Vagina (tissue), 2 donors: ENCODE results near the gene PCIF1. TPM values are rescaled to one million over a fixed set of nuclear protein-coding genes. Genes with fewer than 3 reads are reported as not detected.
A peak's percentile ranks its signal among the peaks of the same experiment; 100 is the strongest.

Experiments
- DNase-seq, 2 donors: peaks; one replicate each; pipeline ENCODE4 v3.0.0-alpha.2; 2017; ENCODE audit errors: extremely low spot score in 2 of 2
- H3K27ac ChIP-seq: fragments of 200-600 bp; sonication (generic); one replicate; pipeline ENCODE4 v1.5.1; 2019
- H3K27me3 ChIP-seq: fragments of 200-600 bp; sonication (generic); one replicate; pipeline ENCODE4 v1.5.1; 2019
- H3K36me3 ChIP-seq, 2 donors: fragments of 200-600 bp; sonication (generic); one replicate each; pipeline ENCODE4 v1.5.1; 2017 to 2019
- H3K4me1 ChIP-seq: fragments of 200-600 bp; sonication (generic); one replicate; pipeline ENCODE4 v1.5.1; 2019
- H3K4me3 ChIP-seq, 2 donors: fragments of 200-600 bp; sonication (generic); 1 replicate in 1 of 2; 2 replicates in 1 of 2; pipeline ENCODE4 v1.5.1; 2016 to 2019
- H3K9me3 ChIP-seq: fragments of 200-600 bp; sonication (generic); one replicate; pipeline ENCODE4 v1.5.1; 2019
- POLR2A ChIP-seq, 2 donors: fragments of 450-650 bp; IDR thresholded peaks; one replicate each; pipeline ENCODE4 v1.6.1; 2017; ENCODE audit warnings: antibody characterized with exemption in 2 of 2, mild to moderate bottlenecking in 2 of 2, moderate library complexity in 2 of 2
- POLR2AphosphoS5 ChIP-seq, 2 donors: sonication (generic); formaldehyde crosslinking; IDR thresholded peaks; one replicate each; pipeline ENCODE4 v1.9.0; 2017; ENCODE audit warnings: antibody characterized with exemption in 2 of 2, mild to moderate bottlenecking in 2 of 2, low read depth in 1 of 2; ENCODE audit not compliant: insufficient read depth in 1 of 2
- intact Hi-C: fragments of 100-400 bp; cut with DNase I; formaldehyde crosslinking; loops from one replicate; pipeline ENCODE4 v1.15.1; 2023
- total RNA-seq: library from RNA; depleted of rRNA; stranded (reverse); fragments of >200 nt; gene quantifications from one replicate; pipeline ENCODE4 v1.2.3, GENCODE V29; 2016
- TF ChIP-seq, protein P1 (sequence below), 3 experiments: fragments of 450-650 bp in 2 of 3; fragments of 200-600 bp in 1 of 3; sonication (generic) in 1 of 3; IDR thresholded peaks; one replicate each; pipeline ENCODE4 v1.5.1; 2017 to 2019; ENCODE audit warnings: antibody characterized with exemption in 3 of 3, mild to moderate bottlenecking in 2 of 3, moderate library complexity in 2 of 3

PCIF1 gene
- total RNA-seq, 1 donor from 2014 or later: 36.6 TPM

DNA sequence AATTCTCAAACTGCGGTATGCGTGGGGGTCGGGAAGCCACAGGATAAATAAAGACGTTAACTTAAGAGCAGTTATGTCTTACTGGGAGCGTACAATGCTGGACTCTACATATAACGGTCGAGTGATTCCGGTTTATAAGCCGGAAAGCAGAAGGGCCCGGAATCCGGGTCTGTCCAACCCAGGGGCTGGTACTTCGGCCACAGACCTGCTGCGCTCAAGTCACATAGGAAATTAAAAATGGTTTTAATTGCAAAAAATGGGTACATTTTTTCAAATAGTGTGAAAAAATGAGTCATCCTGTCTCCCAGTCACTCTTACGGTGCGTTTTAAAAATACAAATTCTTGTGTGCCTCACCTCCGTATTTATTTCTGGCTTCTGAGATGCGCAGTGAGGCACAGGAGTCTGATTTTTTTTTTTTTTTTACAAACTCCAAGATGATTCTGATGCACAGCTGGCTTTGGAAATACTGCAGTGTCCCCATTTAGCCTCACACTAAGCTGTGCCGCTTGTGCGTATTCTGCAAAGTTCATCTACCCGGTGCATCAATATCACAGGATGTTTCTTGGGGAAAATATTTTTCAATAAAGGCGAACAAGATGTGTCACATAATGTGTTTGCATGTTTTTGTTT, 1.0 kb downstream of the PCIF1 start:
- Histone ChIP-seq H3K4me1 (peaks cover 30% of the 10 kb centered on the region), H3K27me3 (no peaks in the 10 kb centered on the region), H3K36me3 (peaks cover 0 to 34% of the 10 kb centered on the region in 2 donors), H3K27ac (peak overlapping the region; percentile 100), H3K9me3 (no peaks in the 10 kb centered on the region), H3K4me3 (peak overlapping the region; percentile 74 to 94)
- DNase-seq: no peak
- intact Hi-C loops: loop anchor here (2.0 kb wide), 1 partner anchor 45 kb away; the partner anchor contains the start of genes CTSA and NEURL2
- no peak for TF ChIP-seq POLR2AphosphoS5 (IDR thresholded peaks at IDR 0.05; ENCODE audit: insufficient read depth in 1 of 2, low read depth in 1 of 2)
- TF ChIP-seq, protein P1, sequence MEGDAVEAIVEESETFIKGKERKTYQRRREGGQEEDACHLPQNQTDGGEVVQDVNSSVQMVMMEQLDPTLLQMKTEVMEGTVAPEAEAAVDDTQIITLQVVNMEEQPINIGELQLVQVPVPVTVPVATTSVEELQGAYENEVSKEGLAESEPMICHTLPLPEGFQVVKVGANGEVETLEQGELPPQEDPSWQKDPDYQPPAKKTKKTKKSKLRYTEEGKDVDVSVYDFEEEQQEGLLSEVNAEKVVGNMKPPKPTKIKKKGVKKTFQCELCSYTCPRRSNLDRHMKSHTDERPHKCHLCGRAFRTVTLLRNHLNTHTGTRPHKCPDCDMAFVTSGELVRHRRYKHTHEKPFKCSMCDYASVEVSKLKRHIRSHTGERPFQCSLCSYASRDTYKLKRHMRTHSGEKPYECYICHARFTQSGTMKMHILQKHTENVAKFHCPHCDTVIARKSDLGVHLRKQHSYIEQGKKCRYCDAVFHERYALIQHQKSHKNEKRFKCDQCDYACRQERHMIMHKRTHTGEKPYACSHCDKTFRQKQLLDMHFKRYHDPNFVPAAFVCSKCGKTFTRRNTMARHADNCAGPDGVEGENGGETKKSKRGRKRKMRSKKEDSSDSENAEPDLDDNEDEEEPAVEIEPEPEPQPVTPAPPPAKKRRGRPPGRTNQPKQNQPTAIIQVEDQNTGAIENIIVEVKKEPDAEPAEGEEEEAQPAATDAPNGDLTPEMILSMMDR (IDR thresholded peaks at IDR 0.05): no peak
- TF ChIP-seq POLR2A (IDR thresholded peaks at IDR 0.05): peak in 1 of 2 donors; percentile 66

- DNase-seq: no peak
- Histone ChIP-seq H3K4me3 (no peak overlapping the region), H3K27ac (no peak overlapping the region), H3K36me3 (peaks cover 4 to 53% of the 10 kb centered on the region in 2 donors), H3K4me1 (peaks cover 30% of the 10 kb centered on the region), H3K9me3 (no peaks in the 10 kb centered on the region), H3K27me3 (no peaks in the 10 kb centered on the region)
- intact Hi-C loops: no loop called here
- TF ChIP-seq, protein P1 (IDR thresholded peaks at IDR 0.05): no peak
- TF ChIP-seq POLR2AphosphoS5 (IDR thresholded peaks at IDR 0.05; ENCODE audit: insufficient read depth in 1 of 2, low read depth in 1 of 2) (no peak), POLR2A (IDR thresholded peaks at IDR 0.05) (no peak)
These were observed 3.3 kb downstream of the PCIF1 start for GRCh38 chr20:45937765-45938164.

- H3K27me3 ChIP-seq: no peaks in the 10 kb centered on the region
- no peak for TF ChIP-seq POLR2A (IDR thresholded peaks at IDR 0.05)
- no peak for TF ChIP-seq POLR2AphosphoS5 (IDR thresholded peaks at IDR 0.05; ENCODE audit: insufficient read depth in 1 of 2, low read depth in 1 of 2)
- TF ChIP-seq, protein P1 (IDR thresholded peaks at IDR 0.05): no peak
- peaks cover 20% of the 10 kb centered on the region for H3K4me1 ChIP-seq
- intact Hi-C loops: no loop called here
- H3K9me3 ChIP-seq: no peaks in the 10 kb centered on the region
- no peak overlapping the region for H3K4me3 ChIP-seq
- H3K27ac ChIP-seq: no peak overlapping the region
- no peak for DNase-seq
- H3K36me3 ChIP-seq: peaks cover 8 to 64% of the 10 kb centered on the region in 2 donors
These were observed 4.4 kb downstream of the PCIF1 start for GRCh38 chr20:45938727-45939438.

- H3K9me3 ChIP-seq: no peaks in the 10 kb centered on the region
- DNase-seq: no peak
- peaks cover 18% of the 10 kb centered on the region for H3K4me1 ChIP-seq
- intact Hi-C loops: no loop called here
- H3K27ac ChIP-seq: no peak overlapping the region
- H3K36me3 ChIP-seq: peaks cover 8 to 76% of the 10 kb centered on the region in 2 donors
- TF ChIP-seq POLR2AphosphoS5 (IDR thresholded peaks at IDR 0.05; ENCODE audit: insufficient read depth in 1 of 2, low read depth in 1 of 2): no peak
- TF ChIP-seq, protein P1 (IDR thresholded peaks at IDR 0.05): no peak
- H3K27me3 ChIP-seq: no peaks in the 10 kb centered on the region
- no peak overlapping the region for H3K4me3 ChIP-seq
These were observed 5.6 kb downstream of the PCIF1 start for GRCh38 chr20:45940053-45940452.

GRCh38 chr20:45940469-45940868, 6.0 kb downstream of the PCIF1 start:
- Histone ChIP-seq H3K4me1 (peaks cover 18% of the 10 kb centered on the region), H3K36me3 (peaks cover 8 to 80% of the 10 kb centered on the region in 2 donors), H3K27ac (no peak overlapping the region), H3K27me3 (no peaks in the 10 kb centered on the region), H3K9me3 (no peaks in the 10 kb centered on the region), H3K4me3 (no peak overlapping the region)
- intact Hi-C loops: no loop called here
- TF ChIP-seq, protein P1 (IDR thresholded peaks at IDR 0.05): no peak
- TF ChIP-seq POLR2A (IDR thresholded peaks at IDR 0.05) (no peak), POLR2AphosphoS5 (IDR thresholded peaks at IDR 0.05; ENCODE audit: insufficient read depth in 1 of 2, low read depth in 1 of 2) (no peak)
- DNase-seq: no peak
